Measurements from ENCODE around the gene CIROP.

The CIROP gene

DNA sequence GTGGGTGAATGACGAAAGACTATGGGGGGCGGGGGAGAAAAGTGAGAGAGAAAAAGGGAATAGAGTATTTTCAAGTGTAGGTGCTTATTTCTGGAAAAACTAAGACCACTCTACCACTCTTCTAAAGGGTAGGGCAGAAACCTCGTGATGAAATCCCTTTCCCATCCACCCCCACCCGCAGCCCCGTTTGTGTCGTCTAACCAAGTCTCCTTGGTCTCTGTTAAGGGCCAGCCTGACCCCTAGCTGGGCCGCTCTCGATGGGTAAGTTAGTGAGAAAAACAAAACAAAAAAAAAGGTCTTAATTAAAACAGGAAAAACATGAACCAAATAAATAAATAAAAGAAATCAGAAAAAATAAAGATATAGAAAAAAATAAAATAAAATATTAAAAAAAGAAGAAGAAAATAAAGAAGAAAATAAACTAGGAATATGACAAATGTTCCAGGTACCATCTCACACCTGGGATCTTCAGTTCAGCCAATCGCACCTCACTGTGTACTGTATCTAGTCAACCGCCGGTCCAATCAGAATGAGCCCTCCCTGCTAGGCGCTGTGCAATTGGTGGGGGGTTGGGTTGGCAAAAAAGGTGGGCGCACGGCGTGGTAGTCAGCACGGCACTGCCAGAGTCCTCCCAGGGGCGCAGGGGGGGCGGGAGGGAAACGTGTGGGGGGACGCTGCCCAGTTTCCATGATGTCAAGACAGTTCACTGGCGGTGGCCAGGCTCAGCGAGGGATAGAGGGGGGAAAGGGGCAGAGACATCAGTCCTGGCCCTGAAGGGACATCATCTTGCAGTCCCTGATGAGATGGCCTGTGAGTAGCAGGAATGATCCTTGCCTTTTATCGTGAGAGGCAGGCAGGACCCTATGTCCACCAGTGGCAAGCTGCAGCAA lies 37.7 kb downstream of the CIROP start:
- H3K79me2 ChIP-seq (ENCODE audit: control insufficient read depth, low read length), result peaks cover 67% of the 10 kb centered on the region
- peaks cover 12% of the 10 kb centered on the region for H3F3A ChIP-seq (ENCODE audit: control insufficient read depth, insufficient read depth)
- H3K36me3 ChIP-seq (ENCODE audit: control insufficient read depth, low read length), result peaks cover 91% of the 10 kb centered on the region
- no peak overlapping the region for H3K27ac ChIP-seq (ENCODE audit: low read depth, low read length)
- no peak for TF ChIP-seq EZH2phosphoT487 (IDR thresholded peaks at IDR 0.05; ENCODE audit: borderline replicate concordance, low read length)
- TF ChIP-seq, protein P1, sequence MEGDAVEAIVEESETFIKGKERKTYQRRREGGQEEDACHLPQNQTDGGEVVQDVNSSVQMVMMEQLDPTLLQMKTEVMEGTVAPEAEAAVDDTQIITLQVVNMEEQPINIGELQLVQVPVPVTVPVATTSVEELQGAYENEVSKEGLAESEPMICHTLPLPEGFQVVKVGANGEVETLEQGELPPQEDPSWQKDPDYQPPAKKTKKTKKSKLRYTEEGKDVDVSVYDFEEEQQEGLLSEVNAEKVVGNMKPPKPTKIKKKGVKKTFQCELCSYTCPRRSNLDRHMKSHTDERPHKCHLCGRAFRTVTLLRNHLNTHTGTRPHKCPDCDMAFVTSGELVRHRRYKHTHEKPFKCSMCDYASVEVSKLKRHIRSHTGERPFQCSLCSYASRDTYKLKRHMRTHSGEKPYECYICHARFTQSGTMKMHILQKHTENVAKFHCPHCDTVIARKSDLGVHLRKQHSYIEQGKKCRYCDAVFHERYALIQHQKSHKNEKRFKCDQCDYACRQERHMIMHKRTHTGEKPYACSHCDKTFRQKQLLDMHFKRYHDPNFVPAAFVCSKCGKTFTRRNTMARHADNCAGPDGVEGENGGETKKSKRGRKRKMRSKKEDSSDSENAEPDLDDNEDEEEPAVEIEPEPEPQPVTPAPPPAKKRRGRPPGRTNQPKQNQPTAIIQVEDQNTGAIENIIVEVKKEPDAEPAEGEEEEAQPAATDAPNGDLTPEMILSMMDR (IDR thresholded peaks at IDR 0.05; ENCODE audit: low read depth, low read length, poor library complexity, severe bottlenecking), result no peak
- no peak overlapping the region for H3K4me3 ChIP-seq (ENCODE audit: low read length)
- H3K4me1 ChIP-seq (ENCODE audit: control insufficient read depth, low read length), result peaks cover 31% of the 10 kb centered on the region
- no peaks in the 10 kb centered on the region for H3K9me2 ChIP-seq (replicated peaks; ENCODE audit: control insufficient read depth, low read length)
- no peak overlapping the region for H3K4me2 ChIP-seq (ENCODE audit: low read length)
- peaks cover 24% of the 10 kb centered on the region for H4K20me1 ChIP-seq (ENCODE audit: control insufficient read depth, insufficient read depth, low read depth, low read length)
- H3K27me3 ChIP-seq (ENCODE audit: control insufficient read depth, low read length), result no peaks in the 10 kb centered on the region
- H3K9me3 ChIP-seq (ENCODE audit: control insufficient read depth, insufficient read depth, low read length), result no peaks in the 10 kb centered on the region

DNA sequence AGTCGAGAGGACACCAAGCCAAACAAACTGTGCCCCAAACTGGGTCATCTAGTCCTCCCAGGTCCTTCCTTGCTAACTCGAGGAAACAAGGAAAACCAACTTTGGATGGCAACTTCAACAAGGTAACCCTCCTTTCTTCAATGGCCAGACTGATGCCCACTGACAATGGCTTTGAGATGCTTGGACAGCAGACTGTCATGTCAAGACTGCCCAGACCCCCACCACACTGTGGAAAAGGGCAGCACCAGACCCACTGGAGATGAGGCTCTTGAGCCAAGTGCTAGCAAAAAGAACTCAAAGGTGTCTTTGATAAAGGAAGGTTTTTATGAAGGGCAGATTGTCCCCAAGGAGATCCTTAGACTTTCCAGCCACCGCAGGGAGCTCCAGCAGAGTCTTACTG lies 38.4 kb downstream of the CIROP start:
- H3K9me2 ChIP-seq (replicated peaks; ENCODE audit: control insufficient read depth, low read length), result no peaks in the 10 kb centered on the region
- H3K4me3 ChIP-seq (ENCODE audit: low read length), result no peak overlapping the region
- H4K20me1 ChIP-seq (ENCODE audit: control insufficient read depth, insufficient read depth, low read depth, low read length), result peaks cover 24% of the 10 kb centered on the region
- no peak overlapping the region for H3K27ac ChIP-seq (ENCODE audit: low read depth, low read length)
- H3K27me3 ChIP-seq (ENCODE audit: control insufficient read depth, low read length), result no peaks in the 10 kb centered on the region
- peaks cover 24% of the 10 kb centered on the region for H3K4me1 ChIP-seq (ENCODE audit: control insufficient read depth, low read length)
- no peak overlapping the region for H3K4me2 ChIP-seq (ENCODE audit: low read length)
- peaks cover 91% of the 10 kb centered on the region for H3K36me3 ChIP-seq (ENCODE audit: control insufficient read depth, low read length)
- TF ChIP-seq, protein P1 (IDR thresholded peaks at IDR 0.05; ENCODE audit: low read depth, low read length, poor library complexity, severe bottlenecking), result no peak
- TF ChIP-seq EZH2phosphoT487 (IDR thresholded peaks at IDR 0.05; ENCODE audit: borderline replicate concordance, low read length), result no peak
- peaks cover 12% of the 10 kb centered on the region for H3F3A ChIP-seq (ENCODE audit: control insufficient read depth, insufficient read depth)
- H3K9me3 ChIP-seq (ENCODE audit: control insufficient read depth, insufficient read depth, low read length), result no peaks in the 10 kb centered on the region
- peaks cover 60% of the 10 kb centered on the region for H3K79me2 ChIP-seq (ENCODE audit: control insufficient read depth, low read length)

DNA sequence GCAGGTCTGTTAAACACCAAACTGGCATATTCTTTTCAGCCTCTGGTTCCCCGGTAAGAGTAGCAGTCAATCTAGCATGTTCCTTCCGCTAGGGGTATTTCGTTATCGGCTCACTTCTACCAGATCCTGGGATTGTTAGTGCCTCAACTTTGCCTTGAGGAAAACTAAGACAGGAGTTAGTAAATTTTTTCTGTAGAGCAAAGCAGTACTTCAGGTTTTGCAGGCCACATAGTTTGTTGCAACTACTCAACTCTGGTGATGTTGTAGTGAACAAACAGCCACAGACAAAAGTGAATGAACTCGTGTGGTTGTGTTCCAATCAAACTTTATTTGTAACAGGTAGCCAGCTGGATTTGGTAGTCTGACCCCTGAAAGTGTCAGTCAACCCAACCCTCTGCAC lies 41.2 kb downstream of the CIROP start:
- peaks cover 28% of the 10 kb centered on the region for H3F3A ChIP-seq (ENCODE audit: control insufficient read depth, insufficient read depth)
- H3K79me2 ChIP-seq (ENCODE audit: control insufficient read depth, low read length), result peaks cover 33% of the 10 kb centered on the region
- peaks cover 23% of the 10 kb centered on the region for H4K20me1 ChIP-seq (ENCODE audit: control insufficient read depth, insufficient read depth, low read depth, low read length)
- H3K4me2 ChIP-seq (ENCODE audit: low read length), result no peak overlapping the region
- H3K36me3 ChIP-seq (ENCODE audit: control insufficient read depth, low read length), result peaks cover 90% of the 10 kb centered on the region
- no peaks in the 10 kb centered on the region for H3K9me2 ChIP-seq (replicated peaks; ENCODE audit: control insufficient read depth, low read length)
- H3K27me3 ChIP-seq (ENCODE audit: control insufficient read depth, low read length), result no peaks in the 10 kb centered on the region
- no peak overlapping the region for H3K27ac ChIP-seq (ENCODE audit: low read depth, low read length)
- TF ChIP-seq EZH2phosphoT487 (IDR thresholded peaks at IDR 0.05; ENCODE audit: borderline replicate concordance, low read length), result no peak
- TF ChIP-seq, protein P1 (IDR thresholded peaks at IDR 0.05; ENCODE audit: low read depth, low read length, poor library complexity, severe bottlenecking), result no peak
- H3K4me3 ChIP-seq (ENCODE audit: low read length), result no peak overlapping the region
- no peaks in the 10 kb centered on the region for H3K9me3 ChIP-seq (ENCODE audit: control insufficient read depth, insufficient read depth, low read length)
- H3K4me1 ChIP-seq (ENCODE audit: control insufficient read depth, low read length), result peaks cover 12% of the 10 kb centered on the region
